Fibroblast of skin of right quadriceps (primary cell): Measurements from ENCODE around the gene PPP5C.
"Not testable (repeated sequence)": the region's sequence is repeated elsewhere in the genome, so short reads cannot be mapped to it uniquely, and the experiment has no call there.

Experiments used
- DNase-seq: peaks from one replicate; pipeline ENCODE4 v3.0.0-alpha.2; 2013

Gene PPP5C

DNA sequence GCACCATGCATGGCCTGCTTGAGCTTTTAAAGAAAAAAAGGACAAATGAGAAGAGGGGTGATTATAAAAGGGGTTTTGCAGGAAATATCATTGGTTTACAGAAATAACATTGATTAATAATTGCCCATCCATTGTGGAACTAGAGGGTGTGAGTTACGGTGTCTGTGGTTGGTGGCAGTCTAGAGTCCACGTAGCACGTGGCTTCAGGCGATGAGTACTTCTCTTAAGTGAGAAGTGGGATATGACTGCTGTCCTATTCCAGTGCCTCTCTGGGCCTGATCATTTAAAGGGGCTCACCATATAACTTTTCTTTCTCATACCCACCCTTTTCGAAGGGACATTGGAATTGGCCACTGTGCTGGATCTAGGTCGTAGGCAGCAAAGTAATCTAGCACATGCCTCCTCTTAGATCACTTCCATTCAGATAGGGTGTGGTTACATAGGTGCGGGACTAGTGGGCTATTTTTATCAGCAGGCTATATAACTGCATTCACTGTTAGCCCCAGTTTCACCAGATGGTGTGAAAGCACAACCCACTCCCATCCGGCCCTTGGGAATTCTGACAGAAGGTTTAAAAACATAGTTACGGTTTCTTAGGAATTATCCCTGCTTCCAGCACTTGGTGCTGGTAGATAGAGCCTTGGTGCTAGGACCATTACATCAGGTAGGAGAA lies 19.9 kb downstream of the PPP5C start:
- DNase-seq: no peak

GRCh38 chr19:46367426-46367825 lies 20.5 kb downstream of the PPP5C start:
- no peak for DNase-seq

- no peak for DNase-seq
These were observed 21.2 kb downstream of the PPP5C start for GRCh38 chr19:46368116-46368515.

DNA sequence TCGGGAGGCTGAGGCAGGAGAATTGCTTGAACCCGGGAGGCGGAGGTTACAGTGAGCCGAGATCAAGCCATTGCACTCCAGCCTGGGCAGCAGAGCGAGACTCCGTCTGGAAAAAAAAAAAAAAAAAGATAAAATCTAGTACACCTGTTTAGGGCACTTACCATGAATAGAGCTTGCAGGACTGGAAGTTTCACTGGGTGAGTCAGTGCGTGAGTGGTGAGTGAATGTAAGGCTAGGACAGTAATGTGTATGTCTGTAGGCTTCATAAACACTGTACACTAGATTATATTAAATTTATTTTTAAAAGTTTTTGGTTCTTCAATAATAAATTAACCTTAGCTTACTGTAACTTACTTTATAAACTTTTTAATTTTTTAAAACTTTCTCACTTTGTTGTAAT lies 22.9 kb downstream of the PPP5C start:
- DNase-seq: no peak

- DNase-seq: peak; percentile 32
These were observed 24.5 kb downstream of the PPP5C start for GRCh38 chr19:46371371-46371901.

GRCh38 chr19:46372901-46373490 lies 26.1 kb downstream of the PPP5C start:
- peak; percentile 18 for DNase-seq

DNA sequence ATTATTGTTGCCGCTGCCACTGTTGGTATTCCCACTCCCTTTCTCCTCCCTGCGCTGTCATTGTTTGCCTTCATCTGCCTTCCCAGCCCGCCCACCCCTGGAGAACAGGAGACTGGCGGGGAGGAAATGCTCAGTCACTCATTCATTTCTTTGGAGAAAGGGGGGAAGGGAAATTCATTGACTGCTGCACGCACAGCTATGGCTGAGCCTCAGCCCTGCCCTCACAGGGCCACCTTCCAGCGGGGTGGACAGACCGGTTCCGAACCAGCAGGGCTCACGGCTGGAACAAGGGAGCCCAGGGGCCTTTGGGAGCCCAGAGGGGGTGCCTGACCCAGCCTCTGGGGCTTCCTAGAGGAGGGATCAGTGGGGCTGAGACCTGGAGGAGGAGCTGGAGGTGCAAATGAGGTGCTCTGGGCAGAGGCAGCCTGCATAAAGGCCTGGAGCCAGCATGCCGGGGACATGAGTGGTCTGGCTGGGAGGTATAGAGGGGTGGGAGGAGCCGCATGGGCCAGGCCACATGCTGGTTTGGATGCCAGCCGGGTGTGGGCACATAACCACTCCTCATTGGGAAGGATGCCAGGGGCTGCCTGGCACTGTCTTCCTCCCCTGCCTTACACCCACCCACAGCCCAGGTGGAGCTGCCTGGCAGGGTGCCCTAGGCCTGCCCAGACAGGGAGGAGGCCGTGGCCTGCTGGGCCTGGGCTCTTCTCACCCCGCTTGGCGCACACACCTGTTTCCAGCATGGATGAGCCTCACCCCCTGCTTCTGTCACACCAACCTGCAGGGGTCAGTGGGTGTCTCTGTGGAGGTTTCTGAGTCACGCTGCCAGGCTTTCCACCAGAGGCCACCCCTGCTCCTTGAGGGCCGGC lies 26.8 kb downstream of the PPP5C start:
- DNase-seq: peak; percentile 69

GRCh38 chr19:46374536-46375475 lies 27.9 kb downstream of the PPP5C start:
- no peak for DNase-seq

- not testable (repeated sequence) for DNase-seq
These were observed 28.7 kb downstream of the PPP5C start for GRCh38 chr19:46375476-46376067.

DNA sequence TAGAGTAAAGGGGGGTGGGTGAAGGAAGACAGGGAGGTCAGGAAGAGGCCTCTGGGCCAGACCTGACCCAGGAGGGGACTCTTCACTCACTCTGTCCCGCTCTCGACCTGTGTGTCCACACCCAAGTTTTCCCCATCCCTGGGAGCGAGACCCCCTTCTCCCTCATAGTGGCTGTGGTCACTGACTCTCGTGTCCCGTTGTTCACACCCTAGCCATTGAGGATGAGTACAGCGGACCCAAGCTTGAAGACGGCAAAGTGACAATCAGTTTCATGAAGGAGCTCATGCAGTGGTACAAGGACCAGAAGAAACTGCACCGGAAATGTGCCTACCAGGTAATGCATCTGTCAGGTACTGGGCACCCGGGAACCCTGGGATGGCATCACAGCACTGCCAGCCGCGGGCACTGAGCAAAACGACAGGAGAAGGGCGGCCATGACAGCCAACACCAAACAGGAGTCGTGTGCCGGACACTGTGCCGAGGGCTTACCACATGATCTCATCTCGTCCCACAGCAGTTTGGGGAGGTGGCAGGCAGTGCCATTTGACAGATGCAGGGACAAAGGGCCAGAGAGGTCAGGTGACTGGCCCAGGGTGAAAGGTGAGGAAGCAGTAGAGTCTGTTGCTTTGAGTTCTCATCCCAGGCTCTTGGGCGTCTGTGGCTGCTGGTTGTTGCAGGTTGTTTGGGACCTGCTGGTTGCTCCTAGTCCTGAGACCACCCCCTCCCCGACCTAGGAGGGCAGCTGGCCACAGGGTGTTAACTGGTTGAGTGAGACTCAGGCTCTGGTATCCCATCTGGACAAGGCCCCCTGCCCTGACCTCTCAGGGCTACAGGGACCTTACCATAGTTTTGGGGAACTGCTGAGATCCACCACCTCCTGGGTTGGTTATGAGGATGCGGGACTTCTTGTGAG lies 29.6 kb downstream of the PPP5C start:
- no peak for DNase-seq

DNA sequence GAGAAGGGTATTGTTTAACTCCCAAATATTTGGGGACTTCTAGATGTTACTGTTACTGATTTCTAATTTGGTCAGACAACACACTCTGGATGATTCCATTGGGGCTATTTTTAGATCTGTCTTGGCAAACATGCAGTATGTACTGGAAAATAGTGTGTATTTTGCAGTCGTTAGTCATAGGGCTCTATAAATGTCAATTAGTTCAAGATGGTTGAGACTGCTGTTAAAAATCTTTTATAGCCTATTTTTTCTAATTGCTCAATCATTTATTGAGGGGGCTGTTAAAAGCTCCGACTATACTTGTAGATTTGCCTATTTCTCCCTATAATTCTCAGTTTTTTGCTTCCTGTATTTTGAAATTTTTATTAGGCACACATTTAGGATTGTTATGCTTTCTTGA lies 31.4 kb downstream of the PPP5C start:
- peak; percentile 92 for DNase-seq

DNA sequence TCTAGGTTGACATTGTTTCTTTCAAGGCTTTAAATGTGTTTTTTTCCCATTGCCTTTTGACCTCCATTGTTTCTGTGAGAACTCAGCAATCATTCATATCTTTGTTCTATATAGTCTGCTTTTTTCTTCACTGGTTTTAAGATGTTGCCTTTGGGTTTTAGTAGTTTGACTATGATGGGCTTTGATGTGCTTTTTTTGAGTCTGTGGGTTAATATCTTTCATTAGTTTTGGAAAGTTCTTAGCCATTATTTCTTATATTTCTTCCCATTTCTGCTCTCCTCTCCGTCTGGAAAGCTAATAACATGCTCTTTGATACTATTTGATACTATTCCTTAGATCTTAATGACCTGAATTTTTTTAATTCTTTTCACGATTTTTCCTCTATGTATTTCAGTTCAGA lies 33.8 kb downstream of the PPP5C start:
- no peak for DNase-seq

DNA sequence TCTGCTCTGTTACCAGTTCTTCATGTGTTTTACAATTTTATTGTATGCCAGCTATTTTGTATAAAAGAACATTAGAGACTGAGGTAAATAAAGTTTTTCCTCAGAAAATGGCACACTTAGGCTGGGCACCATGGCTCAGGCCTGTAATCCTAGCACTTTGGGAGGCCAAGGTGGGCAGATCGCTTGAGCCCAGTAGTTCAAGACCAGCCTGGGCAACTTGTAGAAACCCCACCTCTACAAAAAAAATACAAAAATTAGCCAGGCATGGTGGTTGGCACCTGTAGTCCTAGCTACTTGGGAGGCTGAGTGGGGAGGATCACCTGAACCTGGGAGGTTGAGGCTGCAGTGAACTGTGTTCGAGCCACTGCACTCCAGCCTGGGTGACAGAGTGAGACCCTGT lies 34.5 kb downstream of the PPP5C start:
- no peak for DNase-seq

DNA sequence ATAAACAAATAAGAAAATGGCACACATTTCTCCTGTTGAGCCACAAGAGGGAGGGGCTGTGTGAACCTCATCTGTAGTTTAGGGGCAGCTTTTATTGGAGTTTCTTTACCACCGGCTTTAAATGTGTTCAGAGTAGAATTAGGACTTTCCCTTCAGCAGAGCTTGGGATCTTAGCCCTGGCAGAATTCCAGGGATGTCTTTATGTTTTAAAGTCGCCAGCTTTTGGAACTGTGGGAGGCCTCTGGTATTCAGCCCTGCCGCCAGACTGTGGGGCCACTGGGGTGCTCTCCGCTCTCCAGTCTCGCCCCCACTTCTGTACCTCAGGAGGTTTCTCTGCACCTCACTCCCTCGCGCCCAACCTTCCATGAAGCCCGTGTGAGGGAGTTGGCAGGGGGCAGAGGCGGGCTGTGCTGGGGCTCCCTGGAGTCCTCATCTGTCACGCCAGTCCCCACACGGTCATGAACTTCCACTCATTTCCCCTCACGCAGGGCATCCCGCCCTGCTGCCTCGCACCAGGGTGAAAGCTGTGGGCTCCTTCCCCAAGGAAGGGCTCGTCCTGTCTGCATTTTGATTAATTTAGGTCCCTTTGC lies 35.0 kb downstream of the PPP5C start:
- DNase-seq: peak; percentile 31

- no peak for DNase-seq
These were observed 36.4 kb downstream of the PPP5C start for GRCh38 chr19:46383171-46383815.

DNA sequence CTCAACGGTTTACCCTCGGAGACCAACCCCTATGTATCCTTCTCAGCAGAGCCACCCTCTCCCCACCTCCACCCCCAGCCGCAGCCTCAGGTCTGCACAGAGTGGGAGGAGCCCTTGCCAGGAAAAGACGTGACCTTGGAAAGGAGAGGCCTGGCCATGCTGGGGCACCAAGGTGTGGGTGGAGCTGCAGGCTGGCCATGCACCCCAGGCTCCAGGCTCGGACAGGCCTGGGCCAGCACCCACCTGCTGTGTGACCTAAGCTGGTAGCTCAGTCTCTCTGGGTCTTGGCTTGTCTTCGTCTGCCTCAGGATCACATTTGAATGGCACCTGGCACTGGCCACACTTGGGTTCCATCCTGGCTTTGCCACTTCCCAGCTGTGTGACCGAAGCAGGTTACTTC lies 37.0 kb downstream of the PPP5C start:
- DNase-seq: no peak

- no peak for DNase-seq
These were observed 37.5 kb downstream of the PPP5C start for GRCh38 chr19:46384396-46384795.

DNA sequence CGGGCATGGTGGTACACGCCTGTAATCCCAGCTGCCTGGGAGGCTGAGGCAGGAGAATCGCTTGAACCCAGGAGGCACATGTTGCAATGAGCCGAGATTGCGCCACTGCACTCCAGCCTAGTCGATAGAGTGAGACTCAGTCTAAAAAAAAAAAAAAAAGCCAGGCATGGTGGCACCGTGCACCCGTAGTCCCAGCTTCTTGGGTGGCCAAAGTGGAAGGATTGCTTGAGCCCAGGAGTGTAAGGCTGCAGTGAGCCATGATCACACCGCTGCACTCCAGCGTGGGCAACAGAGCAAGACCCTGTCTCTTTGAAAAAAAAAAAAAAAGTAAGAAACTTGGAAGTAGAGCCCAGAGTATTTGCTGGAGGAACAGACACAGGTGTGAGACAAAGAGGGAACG lies 38.7 kb downstream of the PPP5C start:
- no peak for DNase-seq

DNA sequence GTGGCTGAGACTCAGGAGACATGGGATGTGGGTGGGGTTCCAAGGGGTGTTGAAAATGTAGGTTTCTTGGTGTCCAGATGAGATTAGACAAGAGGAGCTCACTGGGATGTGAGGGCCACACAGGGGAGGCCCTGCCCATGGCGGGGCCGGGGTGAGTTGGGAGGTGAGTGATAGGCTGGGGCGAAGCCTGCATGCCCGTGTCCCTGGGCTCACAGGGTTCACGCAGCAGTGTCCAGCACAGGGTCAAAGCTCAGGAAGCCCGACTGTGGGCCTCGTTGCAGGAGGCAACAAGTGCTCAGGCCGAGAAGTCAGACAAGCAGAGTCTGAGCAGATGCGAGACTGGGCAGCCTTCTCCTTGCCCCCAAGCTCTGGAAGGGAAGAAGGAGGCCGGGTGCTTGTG lies 39.3 kb downstream of the PPP5C start:
- no peak for DNase-seq
